ENCODE results near the gene RHOH.
"Not testable (repeated sequence)": the region's sequence is repeated elsewhere in the genome, so short reads cannot be mapped to it uniquely, and the experiment has no call there.

RHOH gene

GRCh38 chr4:40262077-40262528 lies 65.3 kb downstream of the RHOH start:
- DNase-seq (ENCODE audit: low read depth), result no peak

GRCh38 chr4:40262861-40263260 lies 66.0 kb downstream of the RHOH start:
- DNase-seq (ENCODE audit: low read depth), result no peak

DNA sequence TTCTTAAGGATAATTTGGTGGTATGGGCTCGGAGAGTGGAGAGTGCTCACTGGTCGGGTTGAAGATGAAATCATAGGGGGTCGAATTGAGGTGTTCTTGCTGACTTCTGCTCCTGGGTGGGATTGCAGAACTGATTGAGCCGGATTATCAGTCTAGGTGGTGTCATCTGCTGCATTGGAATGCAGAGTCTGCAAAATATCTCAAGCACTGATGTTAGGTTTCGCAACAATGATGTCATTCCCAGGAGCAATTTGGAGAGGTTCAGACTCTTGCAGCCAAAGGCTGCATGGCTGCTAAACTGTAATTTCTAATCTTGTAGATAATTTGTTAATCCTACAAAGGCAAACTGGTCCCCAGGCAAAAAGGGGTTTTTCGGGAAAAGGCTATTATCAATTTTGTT lies 67.7 kb downstream of the RHOH start:
- no peak for DNase-seq (ENCODE audit: low read depth)

- peak; percentile 36 for DNase-seq (ENCODE audit: low read depth)
These were observed 68.4 kb downstream of the RHOH start for GRCh38 chr4:40264995-40265909.

DNA sequence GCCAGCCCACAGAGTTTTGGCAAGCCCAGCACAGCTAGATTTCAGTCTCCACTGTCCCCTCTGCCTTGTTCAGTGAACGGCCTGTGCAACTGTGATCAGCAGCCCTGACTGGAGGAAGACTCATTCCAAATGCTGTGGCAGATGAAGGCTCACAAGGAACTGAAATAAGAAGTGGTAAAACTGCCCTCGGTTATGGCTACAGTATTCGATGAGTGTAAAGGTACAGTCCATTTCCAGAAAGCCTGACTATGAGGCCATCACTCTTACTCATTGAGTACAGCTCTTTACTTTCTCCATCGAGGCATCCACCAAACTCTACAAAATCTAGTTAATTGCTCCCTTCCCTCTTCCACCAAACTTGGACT lies 69.1 kb downstream of the RHOH start:
- DNase-seq (ENCODE audit: low read depth), result no peak

DNA sequence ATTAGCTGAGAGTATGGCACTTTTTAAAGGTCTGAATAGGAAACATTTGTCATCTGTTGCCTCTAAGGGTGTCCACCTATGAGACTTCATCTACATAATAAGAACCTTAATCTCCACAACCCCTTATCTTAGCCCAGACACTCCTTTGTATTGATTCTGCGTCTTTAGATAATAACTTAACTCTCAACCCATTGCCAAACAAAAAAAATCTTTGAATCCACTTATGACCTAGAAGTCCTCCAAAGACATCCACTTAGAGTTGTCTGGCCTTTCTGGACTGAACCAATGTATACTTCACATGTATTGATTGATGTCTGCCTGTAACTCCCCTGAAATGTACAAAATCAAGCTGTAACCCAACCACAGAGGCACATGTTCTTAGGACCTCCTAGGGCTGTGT lies 72.3 kb downstream of the RHOH start:
- DNase-seq (ENCODE audit: low read depth), result no peak

- no peak for DNase-seq (ENCODE audit: low read depth)
These were observed 73.8 kb downstream of the RHOH start for GRCh38 chr4:40270609-40271008.

DNA sequence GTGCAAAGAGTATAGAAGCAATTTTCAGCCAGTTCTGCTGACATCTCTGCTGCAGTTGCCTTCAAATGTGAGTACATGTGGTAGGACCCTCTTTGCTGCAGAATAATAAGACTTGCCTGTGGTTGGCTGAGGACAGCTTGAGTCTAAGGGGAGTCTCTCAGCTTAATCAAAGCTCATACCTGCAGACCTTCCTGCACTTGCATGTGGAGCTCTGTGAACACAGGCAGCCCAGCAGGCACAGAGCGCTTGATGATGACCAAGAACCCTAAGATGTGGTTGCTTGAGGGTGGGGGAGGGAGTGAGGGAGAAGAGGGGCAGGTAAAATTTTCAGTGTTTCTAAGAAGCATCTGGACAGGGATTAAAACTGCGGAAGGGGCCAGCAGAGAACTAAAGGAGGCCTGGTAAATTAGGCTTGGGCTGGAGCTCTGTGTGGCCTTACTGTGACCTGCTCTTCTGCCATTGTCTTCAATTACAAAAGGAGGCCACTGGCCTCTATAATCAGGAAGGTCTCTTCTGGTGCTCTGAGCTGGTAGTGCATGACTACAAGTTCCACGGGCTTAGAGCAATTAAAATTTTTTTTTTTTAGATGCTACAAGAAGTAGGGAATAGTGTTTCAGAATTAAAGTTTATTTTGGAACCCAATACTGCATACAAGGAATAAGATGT lies 78.4 kb downstream of the RHOH start:
- no peak for DNase-seq (ENCODE audit: low read depth)

GRCh38 chr4:40276546-40276945 lies 79.7 kb downstream of the RHOH start:
- no peak for DNase-seq (ENCODE audit: low read depth)

DNA sequence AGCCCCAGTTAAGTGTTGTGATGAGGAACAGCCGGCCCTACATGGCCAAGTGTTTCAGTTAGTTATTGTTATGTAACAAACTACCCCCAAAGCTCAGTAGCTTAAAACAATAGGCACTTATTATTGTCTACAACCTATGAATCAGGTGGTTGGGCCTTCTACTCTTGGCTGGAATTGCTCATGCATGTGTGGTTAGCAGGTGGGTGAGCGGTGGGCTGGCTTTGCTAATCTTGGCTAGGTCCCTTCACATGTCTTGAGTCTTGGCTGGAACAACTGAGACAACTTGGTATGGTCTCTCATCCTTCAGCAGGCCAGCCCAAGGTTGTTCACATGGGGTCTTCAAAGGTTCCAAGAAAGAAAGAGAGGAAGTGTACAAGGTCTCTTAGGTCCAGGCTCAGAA lies 83.8 kb downstream of the RHOH start:
- DNase-seq (ENCODE audit: low read depth), result peak; percentile 37

DNA sequence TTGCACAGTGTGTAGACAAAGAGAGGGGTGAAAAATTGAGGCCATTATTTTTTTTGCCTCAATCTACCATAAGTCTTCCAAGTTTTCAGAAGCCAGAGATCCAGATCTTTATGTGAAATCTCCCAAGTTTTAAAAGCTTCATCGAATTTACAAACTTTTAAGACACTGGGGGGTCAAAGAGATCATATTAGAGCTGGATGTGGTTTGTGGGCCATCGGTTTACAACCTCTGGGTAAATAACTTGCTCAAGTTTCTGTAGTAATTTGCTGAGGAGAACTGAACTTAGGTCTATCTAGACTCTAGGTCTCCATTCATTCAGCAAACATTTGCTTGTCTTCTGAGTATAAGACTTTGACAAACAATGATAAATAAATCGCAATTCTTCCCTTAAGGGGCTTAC lies 84.3 kb downstream of the RHOH start:
- no peak for DNase-seq (ENCODE audit: low read depth)

DNA sequence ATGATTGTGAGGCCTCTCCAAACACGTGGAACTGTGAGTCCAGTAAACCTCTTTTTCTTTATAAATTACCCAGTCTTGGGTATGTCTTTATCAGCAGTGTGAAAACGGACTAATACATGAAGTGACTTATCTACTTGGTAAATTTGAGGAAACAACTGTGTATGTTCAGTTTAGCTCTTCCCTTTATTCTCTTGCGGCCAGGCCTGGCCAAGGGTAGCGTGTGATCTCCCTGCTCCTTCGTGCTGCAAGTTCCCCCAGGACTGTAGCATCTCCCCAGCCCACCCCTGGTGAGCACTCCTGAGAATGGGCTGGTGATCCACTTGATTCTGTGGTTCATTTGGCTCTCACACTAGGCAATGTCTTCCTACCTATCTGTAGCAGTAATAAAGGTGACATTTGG lies 85.1 kb downstream of the RHOH start:
- DNase-seq (ENCODE audit: low read depth), result no peak

GRCh38 chr4:40282857-40283256 lies 86.0 kb downstream of the RHOH start:
- not testable (repeated sequence) for DNase-seq (ENCODE audit: low read depth)

GRCh38 chr4:40283413-40283812 lies 86.6 kb downstream of the RHOH start:
- DNase-seq (ENCODE audit: low read depth), result no peak

DNA sequence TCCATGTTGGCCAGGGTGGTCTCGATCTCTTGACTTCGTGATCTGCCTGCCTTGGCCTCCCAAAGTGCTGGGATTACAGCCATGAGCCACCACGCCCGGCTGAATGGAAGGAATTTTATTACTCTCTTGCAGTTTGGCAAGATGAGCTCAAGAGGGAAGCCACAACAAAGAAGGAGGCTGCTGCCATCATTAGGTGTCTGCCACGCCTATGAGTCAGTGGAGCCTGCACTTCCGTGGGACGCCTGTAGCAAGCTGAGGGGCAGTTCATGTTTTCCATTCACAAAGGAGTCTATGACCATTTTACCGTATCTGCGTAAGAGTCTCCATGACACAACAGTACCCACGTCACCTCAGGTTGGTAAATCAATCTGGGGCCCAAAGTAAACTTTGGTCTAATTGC lies 87.1 kb downstream of the RHOH start:
- DNase-seq (ENCODE audit: low read depth), result peak; percentile 57

GRCh38 chr4:40285692-40286091 lies 88.9 kb downstream of the RHOH start:
- no peak for DNase-seq (ENCODE audit: low read depth)

DNA sequence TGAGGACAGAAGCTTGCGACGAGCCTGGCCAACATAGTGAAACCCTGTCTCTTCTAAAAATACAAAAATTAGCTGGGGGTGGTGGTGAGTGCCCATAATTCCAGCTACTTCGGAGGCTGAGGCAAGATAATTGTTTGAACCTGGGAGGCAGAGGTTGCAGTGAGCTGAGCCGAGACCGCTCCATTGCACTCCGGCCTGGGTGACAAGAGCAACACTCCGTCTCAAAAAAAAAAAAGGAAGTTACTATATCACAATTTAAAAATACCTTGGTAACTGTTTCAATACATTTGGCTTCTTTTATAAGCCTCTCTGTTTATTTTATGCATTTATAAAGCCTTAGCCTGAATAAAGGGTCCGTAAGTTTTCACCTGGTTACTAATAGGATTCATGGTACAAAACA lies 91.7 kb downstream of the RHOH start:
- no peak for DNase-seq (ENCODE audit: low read depth)

DNA sequence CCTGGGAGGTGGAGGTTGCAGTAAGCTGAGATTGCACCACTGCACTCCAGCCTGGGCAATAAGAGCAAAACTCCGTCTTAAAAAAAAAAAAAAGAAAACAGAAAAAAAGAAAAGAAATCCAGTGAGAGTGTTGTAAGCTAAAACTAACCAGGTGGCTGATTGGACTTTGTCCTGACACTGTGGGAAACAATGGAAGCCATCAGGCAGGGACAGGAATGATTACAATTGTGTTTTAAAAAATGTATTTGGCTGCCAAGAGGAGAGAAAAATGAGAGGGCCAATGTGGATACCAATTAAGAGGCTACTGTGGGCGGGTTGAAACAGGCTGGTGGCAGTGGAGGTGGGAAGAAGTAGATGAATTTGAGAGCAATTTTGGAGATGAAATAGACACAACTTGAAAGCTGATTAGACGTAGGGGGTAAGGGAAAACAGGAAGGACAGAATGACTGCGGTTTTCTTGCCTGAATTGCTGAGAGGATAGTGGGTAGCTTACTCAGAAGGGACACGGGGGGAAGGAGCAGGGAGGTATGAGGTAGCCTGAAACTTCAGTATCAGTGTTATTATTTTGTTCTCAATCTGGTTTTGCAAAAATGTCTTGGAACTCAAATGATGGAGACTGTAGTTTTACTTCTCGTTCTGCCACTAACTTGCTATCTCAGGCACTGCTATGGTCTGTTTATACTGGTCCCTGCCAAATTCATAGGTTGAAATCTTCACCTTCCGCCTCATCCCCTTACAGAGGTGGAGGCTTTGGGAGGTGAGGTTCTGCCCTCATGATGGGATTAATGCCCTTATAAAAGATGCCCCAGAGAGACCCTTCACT lies 92.7 kb downstream of the RHOH start:
- no peak for DNase-seq (ENCODE audit: low read depth)

DNA sequence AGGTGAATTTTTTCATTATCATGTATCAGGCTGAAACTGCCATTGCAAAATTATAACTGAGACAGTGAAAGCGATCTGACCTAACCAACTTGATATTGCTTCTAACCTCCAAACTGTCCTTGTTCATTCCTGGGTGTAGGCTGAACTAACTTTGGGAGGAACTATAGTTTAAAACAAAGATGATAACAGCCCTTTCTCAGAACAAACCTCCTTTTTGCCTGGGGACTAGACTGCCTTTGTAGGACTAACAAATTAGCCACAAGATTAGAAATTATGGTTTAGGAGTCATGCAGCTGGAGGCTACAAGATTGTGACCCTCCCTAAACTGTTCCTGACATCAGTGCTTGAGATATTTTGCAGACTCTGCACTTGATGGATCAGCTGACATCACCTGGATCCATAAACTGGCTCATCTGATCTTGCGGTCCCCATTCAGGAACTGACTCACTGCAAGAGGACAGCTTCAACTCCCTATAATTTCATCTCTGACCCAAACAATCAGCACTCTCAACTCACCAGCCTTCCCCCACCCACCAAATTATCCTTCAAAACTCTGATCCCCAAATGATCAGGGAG lies 93.9 kb downstream of the RHOH start:
- DNase-seq (ENCODE audit: low read depth), result not testable (repeated sequence)

- DNase-seq (ENCODE audit: low read depth), result no peak
These were observed 95.5 kb downstream of the RHOH start for GRCh38 chr4:40292313-40292759.

DNA sequence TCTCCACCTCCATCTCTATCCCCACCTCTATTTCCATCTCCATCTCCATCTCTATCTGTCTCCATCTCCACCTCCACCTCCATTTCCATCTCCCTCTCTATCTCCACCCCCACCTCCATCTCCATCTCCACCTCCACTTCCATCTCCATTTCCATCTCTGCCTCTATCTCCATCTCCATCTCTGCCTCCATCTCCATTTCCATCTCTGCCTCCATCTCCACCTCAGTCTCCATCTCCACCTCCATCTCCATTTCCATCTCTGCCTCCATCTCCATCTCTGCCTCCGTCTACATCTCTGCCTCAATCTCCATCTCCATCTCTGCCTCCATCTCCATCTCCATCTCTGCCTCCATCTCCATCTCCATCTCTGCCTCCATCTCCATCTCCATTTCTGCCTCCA lies 97.5 kb downstream of the RHOH start:
- no peak for DNase-seq (ENCODE audit: low read depth)

GRCh38 chr4:40295030-40295429 lies 98.2 kb downstream of the RHOH start:
- DNase-seq (ENCODE audit: low read depth), result not testable (repeated sequence)

All from stimulated activated CD8-positive, alpha-beta memory T cell treated with anti-CD3 and anti-CD28 coated beads, Interleukin-4, amount 100 ng/mL, for 24 hours (primary cell).